ENCODE results near the gene GRID2.

GRID2 gene

GRCh38 chr4:93775551-93775950 is 1471.8 kb downstream of the GRID2 start:
- DNase-seq, result no peak

- no peak for DNase-seq
Measured at GRCh38 chr4:93776386-93777080, 1472.8 kb downstream of the GRID2 start.

GRCh38 chr4:93777081-93777460 is 1473.3 kb downstream of the GRID2 start:
- no peak for DNase-seq

GRCh38 chr4:93779228-93779627 is 1475.5 kb downstream of the GRID2 start:
- DNase-seq, result no peak

- no peak for DNase-seq
Measured at GRCh38 chr4:93780080-93780479, 1476.3 kb downstream of the GRID2 start.

DNA sequence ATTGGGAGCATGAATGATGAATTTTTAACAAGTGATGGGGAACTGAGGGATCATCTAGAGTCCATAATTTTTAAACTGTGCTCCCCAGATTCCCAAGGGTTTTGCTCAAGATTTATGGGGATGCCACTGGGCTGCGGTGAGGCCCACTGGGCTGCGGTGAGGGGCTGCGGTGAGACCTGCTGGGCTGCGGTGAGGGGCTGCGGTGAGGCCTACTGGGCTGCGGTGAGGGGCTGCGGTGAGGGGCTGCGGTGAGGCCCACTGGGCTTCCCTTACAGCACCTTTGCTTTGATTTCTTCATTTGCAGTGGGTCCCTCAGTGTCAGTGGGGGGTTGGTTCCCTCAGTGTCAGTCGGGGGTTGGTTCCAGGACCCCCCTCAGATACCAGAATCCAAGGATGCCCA is 1477.4 kb downstream of the GRID2 start:
- no peak for DNase-seq

DNA sequence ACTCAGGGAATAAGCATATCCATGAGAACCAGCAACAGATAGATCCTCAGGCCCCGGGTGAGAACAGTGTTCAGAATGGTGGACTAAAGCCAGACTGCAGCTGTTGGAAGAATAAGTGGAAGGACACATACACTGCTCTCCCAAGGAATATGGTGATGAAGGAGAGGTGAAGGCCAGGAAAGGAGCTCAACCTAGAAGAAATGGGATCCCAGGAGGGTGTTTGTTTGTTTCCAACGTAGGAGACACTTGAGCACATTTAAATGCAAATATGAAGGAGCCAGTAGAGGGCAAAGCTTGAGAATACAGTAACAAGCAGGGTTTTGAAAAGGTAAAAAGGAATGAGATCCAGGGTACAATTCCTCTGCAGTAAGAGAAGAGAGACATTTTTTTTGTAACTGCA is 1482.4 kb downstream of the GRID2 start:
- no peak for DNase-seq

DNA sequence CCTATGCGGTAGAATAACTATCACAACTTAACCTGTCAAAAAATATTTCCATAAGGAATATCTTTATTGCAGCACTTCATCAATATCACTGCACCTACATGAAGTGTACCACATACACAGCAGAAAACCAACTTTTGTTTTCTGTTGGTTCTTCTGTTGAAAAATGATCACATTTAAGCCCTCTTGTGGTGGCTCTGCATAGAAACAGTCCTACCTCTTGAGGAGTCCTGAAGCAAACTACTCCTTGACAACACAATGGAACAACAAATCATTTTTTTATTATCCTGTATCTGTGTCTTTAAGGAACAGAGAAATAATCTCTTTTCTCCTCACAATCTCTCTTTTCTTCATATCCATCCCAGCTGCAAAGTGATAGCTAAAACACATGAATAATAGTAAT is 1484.9 kb downstream of the GRID2 start:
- DNase-seq, result no peak

- DNase-seq, result peak in 1 of 2 donors; percentile 37
Measured at GRCh38 chr4:93791570-93792195, 1487.9 kb downstream of the GRID2 start.

DNA sequence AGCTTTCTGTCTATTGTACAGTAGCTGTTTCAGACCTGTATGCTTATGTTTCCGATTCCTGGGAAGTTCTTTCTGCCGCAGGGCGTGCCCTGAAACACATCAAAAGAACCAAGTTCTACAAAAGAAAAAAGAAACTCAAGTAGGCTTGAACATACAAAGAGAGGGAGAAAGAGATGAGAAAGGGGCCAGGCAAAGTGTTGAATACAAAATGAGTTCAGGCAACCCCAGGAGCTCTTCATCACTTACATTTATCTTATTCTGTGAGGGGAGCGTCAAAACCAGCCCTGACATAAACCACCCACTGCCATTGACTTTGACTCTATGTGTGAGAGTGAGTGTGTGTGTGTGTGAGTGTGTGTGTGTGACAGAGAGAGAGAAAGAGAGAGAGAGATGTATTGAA is 1498.3 kb downstream of the GRID2 start:
- no peak for DNase-seq

DNA sequence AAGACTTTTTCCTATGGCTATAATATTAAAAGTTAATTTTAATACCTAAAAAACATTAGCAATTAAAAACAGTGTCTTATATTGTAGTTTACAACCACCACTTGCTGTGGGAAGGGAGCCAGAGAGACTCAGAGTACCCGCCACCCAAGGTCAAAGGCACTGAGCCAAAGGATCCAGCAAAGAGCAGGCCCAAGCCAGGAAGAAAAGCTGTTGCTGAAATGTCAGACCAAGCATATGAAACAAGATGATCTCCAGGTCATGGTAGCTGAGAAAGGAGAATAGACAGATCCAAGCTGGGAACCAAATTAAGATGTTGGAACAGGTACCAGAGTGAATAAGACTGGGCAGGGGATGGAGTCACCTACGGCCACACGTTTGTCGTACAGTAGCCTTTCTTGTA is 1506.0 kb downstream of the GRID2 start:
- no peak for DNase-seq

GRCh38 chr4:93810340-93810992 is 1506.7 kb downstream of the GRID2 start:
- no peak for DNase-seq

- no peak for DNase-seq
Measured at GRCh38 chr4:93813092-93813491, 1509.3 kb downstream of the GRID2 start.

- DNase-seq, result no peak
Measured at GRCh38 chr4:93814141-93814540, 1510.4 kb downstream of the GRID2 start.

GRCh38 chr4:93814722-93815121 is 1511.0 kb downstream of the GRID2 start:
- DNase-seq, result no peak
